K562 (cell line): ENCODE measurements around the gene CPVL. TPM values are rescaled to one million over a fixed set of nuclear protein-coding genes. Genes with fewer than 3 reads are reported as not detected.

Source experiments
- DIDO1 ChIP-seq: fragments of 450-650 bp; IDR thresholded peaks from 2 replicates; pipeline ENCODE4 v1.6.1; 2016; ENCODE audit warnings: low read depth, missing biosample characterization, missing genetic modification characterization
- ETS2 ChIP-seq: IDR thresholded peaks from 2 replicates; pipeline ENCODE4 v1.6.1; 2016; ENCODE audit warnings: borderline replicate concordance, missing genetic modification characterization, mild to moderate bottlenecking, moderate library complexity, missing compliant biosample characterization; ENCODE audit not compliant: poor library complexity, severe bottlenecking
- KLF13 ChIP-seq: fragments of 450-650 bp; IDR thresholded peaks from 2 replicates; pipeline ENCODE4 v1.6.1; 2016; ENCODE audit warnings: missing genetic modification characterization, low read depth, mild to moderate bottlenecking, missing compliant biosample characterization, moderate library complexity, borderline replicate concordance
- MCM3 ChIP-seq: fragments of 450-650 bp; IDR thresholded peaks from 2 replicates; pipeline ENCODE4 v1.6.1; 2016
- NCOA1 ChIP-seq: fragments of 450-650 bp; IDR thresholded peaks from 2 replicates; pipeline ENCODE4 v1.6.1; 2016; ENCODE audit warnings: low read depth
- SREBF2 ChIP-seq: sonication (generic); formaldehyde crosslinking; IDR thresholded peaks from 2 replicates; pipeline ENCODE4 v1.4.0; 2020; ENCODE audit warnings: mild to moderate bottlenecking, missing genetic modification reagents
- ZNF165 ChIP-seq: fragments of 250-450 bp; sonication (Bioruptor Pico); IDR thresholded peaks from 2 replicates; pipeline ENCODE4 v1.4.0; 2020; ENCODE audit warnings: borderline replicate concordance
- ZNF324 ChIP-seq: fragments of 250-450 bp; sonication (Bioruptor Pico); IDR thresholded peaks from 2 replicates; pipeline ENCODE4 v1.4.0; 2020; ENCODE audit warnings: mild to moderate bottlenecking
- ZNF644 ChIP-seq: fragments of 200-800 bp; sonication (Bioruptor generic); IDR thresholded peaks from 2 replicates; pipeline ENCODE4 v1.6.1; 2016; ENCODE audit warnings: low read depth, missing genetic modification characterization, missing compliant biosample characterization
- polyA plus RNA-seq, 8 experiments: library from polyadenylated mRNA; depleted of rRNA in 4 of 8; stranded (reverse) in 5 of 8; unstranded in 3 of 8; fragments of >200 nt; fragmentation: Nextera tagmentation in 2 of 8; fragmentation: Illumina TruSeq in 1 of 8; extraction: Ambion mirVana in 2 of 8; extraction: Trizol in 1 of 8; gene quantifications; 2 replicates each; pipeline versions ENCODE4 v1.2.1 to v1.2.3, GENCODE V29; 2011 to 2014; ENCODE audit warnings: inconsistent platforms in 1 of 8, missing spikeins in 1 of 8
- total RNA-seq, 7 experiments: library from RNA; depleted of rRNA in 6 of 7; stranded (reverse); fragments of >200 nt in 6 of 7; fragmentation: Illumina TruSeq in 2 of 7; extraction: Trizol in 2 of 7; gene quantifications; 2 replicates each; pipeline versions ENCODE4 v1.2.1 to v1.2.3, GENCODE V29; 2011 to 2021; ENCODE audit warnings: low replicate concordance in 1 of 7
- TF ChIP-seq, protein P1 (sequence below): fragments of 450-650 bp; IDR thresholded peaks from 2 replicates; pipeline ENCODE4 v1.6.1; 2016; ENCODE audit warnings: mild to moderate bottlenecking, moderate library complexity
- TF ChIP-seq, protein P2 (sequence below): fragments of 450-650 bp; IDR thresholded peaks from 2 replicates; pipeline ENCODE4 v1.6.1; 2016; ENCODE audit warnings: low read depth, mild to moderate bottlenecking, moderate library complexity
- TF ChIP-seq, protein P3 (sequence below): fragments of 450-650 bp; IDR thresholded peaks from 2 replicates; pipeline ENCODE4 v1.6.1; 2017; ENCODE audit warnings: antibody characterized with exemption, mild to moderate bottlenecking

Gene CPVL
- total and polyA plus RNA-seq, 9 of the 15 experiments (the other 6 are each of a cell fraction or from before 2014, with no cell fraction given) = 0.89 to 2.4 (median 1.5) TPM

DNA sequence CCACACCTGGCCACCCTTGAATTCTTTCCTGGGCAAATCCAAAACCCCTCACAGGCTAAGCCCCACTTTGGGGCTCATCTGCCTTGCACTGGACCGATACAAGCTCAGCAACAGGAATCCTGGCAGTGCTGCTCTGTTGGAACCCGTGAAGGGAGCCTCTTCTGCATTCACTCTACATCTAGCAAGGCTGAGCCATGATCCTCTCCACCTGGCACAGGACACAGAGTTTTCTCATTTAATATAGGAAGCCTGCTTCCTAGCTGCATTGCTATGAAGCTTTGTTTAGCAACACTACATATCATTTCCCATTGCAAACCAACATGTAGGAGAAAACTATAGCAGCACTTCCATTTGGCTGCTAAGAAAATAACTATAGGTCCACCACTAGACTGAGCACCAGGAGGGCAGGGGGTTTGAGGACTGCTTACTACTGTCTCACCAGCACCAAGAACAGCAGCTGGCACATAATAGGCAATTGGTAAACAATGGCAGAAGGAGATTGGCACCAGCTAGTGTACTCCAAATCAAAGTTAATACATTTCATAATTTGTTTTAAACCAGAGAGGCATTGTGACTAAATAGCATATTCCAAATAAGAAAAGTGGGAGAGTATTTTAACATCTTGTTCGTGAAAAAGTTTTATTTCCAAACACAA lies 56.1 kb downstream of the CPVL start (continued):
- TF ChIP-seq, protein P1, sequence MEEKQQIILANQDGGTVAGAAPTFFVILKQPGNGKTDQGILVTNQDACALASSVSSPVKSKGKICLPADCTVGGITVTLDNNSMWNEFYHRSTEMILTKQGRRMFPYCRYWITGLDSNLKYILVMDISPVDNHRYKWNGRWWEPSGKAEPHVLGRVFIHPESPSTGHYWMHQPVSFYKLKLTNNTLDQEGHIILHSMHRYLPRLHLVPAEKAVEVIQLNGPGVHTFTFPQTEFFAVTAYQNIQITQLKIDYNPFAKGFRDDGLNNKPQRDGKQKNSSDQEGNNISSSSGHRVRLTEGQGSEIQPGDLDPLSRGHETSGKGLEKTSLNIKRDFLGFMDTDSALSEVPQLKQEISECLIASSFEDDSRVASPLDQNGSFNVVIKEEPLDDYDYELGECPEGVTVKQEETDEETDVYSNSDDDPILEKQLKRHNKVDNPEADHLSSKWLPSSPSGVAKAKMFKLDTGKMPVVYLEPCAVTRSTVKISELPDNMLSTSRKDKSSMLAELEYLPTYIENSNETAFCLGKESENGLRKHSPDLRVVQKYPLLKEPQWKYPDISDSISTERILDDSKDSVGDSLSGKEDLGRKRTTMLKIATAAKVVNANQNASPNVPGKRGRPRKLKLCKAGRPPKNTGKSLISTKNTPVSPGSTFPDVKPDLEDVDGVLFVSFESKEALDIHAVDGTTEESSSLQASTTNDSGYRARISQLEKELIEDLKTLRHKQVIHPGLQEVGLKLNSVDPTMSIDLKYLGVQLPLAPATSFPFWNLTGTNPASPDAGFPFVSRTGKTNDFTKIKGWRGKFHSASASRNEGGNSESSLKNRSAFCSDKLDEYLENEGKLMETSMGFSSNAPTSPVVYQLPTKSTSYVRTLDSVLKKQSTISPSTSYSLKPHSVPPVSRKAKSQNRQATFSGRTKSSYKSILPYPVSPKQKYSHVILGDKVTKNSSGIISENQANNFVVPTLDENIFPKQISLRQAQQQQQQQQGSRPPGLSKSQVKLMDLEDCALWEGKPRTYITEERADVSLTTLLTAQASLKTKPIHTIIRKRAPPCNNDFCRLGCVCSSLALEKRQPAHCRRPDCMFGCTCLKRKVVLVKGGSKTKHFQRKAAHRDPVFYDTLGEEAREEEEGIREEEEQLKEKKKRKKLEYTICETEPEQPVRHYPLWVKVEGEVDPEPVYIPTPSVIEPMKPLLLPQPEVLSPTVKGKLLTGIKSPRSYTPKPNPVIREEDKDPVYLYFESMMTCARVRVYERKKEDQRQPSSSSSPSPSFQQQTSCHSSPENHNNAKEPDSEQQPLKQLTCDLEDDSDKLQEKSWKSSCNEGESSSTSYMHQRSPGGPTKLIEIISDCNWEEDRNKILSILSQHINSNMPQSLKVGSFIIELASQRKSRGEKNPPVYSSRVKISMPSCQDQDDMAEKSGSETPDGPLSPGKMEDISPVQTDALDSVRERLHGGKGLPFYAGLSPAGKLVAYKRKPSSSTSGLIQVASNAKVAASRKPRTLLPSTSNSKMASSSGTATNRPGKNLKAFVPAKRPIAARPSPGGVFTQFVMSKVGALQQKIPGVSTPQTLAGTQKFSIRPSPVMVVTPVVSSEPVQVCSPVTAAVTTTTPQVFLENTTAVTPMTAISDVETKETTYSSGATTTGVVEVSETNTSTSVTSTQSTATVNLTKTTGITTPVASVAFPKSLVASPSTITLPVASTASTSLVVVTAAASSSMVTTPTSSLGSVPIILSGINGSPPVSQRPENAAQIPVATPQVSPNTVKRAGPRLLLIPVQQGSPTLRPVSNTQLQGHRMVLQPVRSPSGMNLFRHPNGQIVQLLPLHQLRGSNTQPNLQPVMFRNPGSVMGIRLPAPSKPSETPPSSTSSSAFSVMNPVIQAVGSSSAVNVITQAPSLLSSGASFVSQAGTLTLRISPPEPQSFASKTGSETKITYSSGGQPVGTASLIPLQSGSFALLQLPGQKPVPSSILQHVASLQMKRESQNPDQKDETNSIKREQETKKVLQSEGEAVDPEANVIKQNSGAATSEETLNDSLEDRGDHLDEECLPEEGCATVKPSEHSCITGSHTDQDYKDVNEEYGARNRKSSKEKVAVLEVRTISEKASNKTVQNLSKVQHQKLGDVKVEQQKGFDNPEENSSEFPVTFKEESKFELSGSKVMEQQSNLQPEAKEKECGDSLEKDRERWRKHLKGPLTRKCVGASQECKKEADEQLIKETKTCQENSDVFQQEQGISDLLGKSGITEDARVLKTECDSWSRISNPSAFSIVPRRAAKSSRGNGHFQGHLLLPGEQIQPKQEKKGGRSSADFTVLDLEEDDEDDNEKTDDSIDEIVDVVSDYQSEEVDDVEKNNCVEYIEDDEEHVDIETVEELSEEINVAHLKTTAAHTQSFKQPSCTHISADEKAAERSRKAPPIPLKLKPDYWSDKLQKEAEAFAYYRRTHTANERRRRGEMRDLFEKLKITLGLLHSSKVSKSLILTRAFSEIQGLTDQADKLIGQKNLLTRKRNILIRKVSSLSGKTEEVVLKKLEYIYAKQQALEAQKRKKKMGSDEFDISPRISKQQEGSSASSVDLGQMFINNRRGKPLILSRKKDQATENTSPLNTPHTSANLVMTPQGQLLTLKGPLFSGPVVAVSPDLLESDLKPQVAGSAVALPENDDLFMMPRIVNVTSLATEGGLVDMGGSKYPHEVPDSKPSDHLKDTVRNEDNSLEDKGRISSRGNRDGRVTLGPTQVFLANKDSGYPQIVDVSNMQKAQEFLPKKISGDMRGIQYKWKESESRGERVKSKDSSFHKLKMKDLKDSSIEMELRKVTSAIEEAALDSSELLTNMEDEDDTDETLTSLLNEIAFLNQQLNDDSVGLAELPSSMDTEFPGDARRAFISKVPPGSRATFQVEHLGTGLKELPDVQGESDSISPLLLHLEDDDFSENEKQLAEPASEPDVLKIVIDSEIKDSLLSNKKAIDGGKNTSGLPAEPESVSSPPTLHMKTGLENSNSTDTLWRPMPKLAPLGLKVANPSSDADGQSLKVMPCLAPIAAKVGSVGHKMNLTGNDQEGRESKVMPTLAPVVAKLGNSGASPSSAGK = no peak
- TF ChIP-seq ZNF644 (tag) (no peak), SREBF2 (CRISPR knock-in tag) (no peak), ZNF324 (CRISPR knock-in tag) (no peak), KLF13 (tag) (no peak), ETS2 (no peak), MCM3 (no peak), NCOA1 (no peak), ZNF165 (CRISPR knock-in tag) (no peak), DIDO1 (no peak)
- TF ChIP-seq, protein P2, sequence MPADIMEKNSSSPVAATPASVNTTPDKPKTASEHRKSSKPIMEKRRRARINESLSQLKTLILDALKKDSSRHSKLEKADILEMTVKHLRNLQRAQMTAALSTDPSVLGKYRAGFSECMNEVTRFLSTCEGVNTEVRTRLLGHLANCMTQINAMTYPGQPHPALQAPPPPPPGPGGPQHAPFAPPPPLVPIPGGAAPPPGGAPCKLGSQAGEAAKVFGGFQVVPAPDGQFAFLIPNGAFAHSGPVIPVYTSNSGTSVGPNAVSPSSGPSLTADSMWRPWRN = no peak
- TF ChIP-seq, protein P3, sequence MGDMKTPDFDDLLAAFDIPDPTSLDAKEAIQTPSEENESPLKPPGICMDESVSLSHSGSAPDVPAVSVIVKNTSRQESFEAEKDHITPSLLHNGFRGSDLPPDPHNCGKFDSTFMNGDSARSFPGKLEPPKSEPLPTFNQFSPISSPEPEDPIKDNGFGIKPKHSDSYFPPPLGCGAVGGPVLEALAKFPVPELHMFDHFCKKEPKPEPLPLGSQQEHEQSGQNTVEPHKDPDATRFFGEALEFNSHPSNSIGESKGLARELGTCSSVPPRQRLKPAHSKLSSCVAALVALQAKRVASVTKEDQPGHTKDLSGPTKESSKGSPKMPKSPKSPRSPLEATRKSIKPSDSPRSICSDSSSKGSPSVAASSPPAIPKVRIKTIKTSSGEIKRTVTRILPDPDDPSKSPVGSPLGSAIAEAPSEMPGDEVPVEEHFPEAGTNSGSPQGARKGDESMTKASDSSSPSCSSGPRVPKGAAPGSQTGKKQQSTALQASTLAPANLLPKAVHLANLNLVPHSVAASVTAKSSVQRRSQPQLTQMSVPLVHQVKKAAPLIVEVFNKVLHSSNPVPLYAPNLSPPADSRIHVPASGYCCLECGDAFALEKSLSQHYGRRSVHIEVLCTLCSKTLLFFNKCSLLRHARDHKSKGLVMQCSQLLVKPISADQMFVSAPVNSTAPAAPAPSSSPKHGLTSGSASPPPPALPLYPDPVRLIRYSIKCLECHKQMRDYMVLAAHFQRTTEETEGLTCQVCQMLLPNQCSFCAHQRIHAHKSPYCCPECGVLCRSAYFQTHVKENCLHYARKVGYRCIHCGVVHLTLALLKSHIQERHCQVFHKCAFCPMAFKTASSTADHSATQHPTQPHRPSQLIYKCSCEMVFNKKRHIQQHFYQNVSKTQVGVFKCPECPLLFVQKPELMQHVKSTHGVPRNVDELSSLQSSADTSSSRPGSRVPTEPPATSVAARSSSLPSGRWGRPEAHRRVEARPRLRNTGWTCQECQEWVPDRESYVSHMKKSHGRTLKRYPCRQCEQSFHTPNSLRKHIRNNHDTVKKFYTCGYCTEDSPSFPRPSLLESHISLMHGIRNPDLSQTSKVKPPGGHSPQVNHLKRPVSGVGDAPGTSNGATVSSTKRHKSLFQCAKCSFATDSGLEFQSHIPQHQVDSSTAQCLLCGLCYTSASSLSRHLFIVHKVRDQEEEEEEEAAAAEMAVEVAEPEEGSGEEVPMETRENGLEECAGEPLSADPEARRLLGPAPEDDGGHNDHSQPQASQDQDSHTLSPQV = no peak
